ENCODE data around the gene NXN.
"Not testable (repeated sequence)": the region's sequence is repeated elsewhere in the genome, so short reads cannot be mapped to it uniquely, and the experiment has no call there.

The NXN gene

GRCh38 chr17:951325-952132 lies 28.0 kb downstream of the NXN start:
- DNase-seq = no peak

- no peak for DNase-seq
Measured at GRCh38 chr17:949623-950303, 29.8 kb downstream of the NXN start.

- no peak for DNase-seq
Measured at GRCh38 chr17:948284-948852, 31.2 kb downstream of the NXN start.

DNA sequence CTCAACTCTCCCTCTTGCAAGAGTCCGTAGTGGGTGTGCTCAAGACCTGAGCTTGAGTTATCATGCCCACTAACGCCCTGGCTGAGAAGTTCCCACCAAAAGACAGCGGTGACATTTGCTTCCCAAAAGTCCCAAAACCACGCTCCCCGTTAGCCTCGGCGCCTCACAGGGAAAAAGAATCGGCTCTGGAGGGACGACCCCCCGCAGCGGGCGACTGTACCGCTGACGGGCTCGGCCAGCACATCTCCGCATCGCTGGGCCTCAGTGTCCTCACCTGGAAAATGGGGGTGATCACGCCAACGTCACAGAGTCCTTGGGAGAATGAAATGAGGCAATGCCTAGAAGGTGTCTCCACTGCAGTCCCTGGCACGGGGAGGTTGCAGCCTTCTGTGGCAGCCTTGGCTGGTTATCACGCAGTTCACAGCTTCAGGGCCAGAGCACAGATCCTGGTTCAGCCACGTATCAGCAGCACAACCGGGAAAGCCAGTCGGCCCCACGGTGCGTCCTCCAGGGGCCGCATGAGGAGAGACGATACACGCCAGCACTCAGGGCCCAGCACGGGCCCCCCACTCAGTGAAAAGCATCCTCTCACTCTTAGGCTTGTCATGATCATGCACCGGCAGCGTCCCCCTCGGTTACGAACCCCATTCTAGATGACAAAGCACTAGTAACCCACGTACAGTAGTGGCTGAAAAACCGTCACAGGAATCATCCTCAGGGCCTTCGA lies 32.9 kb downstream of the NXN start:
- no peak for DNase-seq

- no peak for DNase-seq
Measured at GRCh38 chr17:945672-946071, 33.9 kb downstream of the NXN start.

- no peak for DNase-seq
Measured at GRCh38 chr17:944266-944826, 35.2 kb downstream of the NXN start.

DNA sequence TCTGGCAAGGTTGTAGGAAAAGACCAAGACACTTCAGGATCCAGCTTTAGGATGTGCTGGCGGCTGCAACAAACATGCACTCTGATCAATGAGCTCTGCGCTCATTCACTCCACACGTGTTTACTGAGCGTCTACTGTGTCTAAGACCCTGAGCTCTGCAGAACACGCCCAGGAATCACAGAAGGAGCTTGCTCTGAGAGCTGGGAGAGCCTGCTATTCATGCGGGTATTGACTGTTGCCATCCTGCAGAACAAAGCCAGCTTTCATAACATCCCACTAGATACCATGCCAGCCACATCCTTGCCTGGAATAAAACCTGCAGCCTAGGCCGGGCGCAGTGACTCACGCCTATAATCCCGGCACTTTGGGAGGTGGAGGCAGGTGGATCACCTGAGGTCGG lies 44.1 kb downstream of the NXN start:
- no peak for DNase-seq

- DNase-seq = no peak
Measured at GRCh38 chr17:933312-934073, 46.1 kb downstream of the NXN start.

- no peak for DNase-seq
Measured at GRCh38 chr17:930258-930657, 49.3 kb downstream of the NXN start.

- no peak for DNase-seq
Measured at GRCh38 chr17:929586-929985, 50.0 kb downstream of the NXN start.

DNA sequence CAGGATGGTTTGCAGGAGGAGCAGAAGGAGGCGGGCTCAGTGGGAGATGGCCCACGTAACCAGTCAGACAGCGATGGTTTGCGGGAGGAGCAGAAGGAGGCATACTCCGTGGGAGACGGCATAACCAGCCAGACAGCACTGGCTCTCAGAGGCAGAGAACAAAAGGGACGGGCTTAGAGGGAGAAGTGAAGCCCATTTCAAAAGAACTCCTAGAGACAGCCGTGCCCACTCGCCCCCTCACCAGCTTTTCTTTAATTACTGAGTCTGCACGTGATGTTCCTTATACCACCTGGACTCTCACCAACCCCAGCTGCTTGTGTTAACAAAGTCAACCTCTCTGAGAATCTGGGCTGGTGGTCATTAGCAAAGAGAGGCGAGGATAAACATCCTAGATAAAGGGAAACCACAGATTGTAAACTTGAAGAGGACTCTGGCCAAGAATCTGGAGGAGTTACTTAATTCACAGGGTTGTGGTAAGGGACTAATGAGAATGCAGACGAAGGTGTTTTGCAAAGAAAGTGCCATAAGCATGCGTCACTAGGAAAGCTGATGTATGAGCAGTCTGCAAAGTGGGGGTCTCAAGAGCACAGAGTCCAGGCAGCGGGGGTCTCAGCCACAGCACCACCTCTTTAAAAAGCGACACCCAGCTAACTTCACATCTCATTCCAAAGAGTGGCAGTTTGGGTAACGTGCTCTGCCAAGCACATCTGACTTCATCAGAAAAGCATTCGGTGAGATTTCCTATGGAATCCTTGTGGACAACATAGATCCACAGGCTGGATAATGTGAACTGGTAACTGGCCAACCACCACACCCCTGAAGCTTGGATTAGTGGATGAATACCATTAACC lies 51.7 kb downstream of the NXN start:
- no peak for DNase-seq

GRCh38 chr17:925817-926216 lies 53.8 kb downstream of the NXN start:
- no peak for DNase-seq

DNA sequence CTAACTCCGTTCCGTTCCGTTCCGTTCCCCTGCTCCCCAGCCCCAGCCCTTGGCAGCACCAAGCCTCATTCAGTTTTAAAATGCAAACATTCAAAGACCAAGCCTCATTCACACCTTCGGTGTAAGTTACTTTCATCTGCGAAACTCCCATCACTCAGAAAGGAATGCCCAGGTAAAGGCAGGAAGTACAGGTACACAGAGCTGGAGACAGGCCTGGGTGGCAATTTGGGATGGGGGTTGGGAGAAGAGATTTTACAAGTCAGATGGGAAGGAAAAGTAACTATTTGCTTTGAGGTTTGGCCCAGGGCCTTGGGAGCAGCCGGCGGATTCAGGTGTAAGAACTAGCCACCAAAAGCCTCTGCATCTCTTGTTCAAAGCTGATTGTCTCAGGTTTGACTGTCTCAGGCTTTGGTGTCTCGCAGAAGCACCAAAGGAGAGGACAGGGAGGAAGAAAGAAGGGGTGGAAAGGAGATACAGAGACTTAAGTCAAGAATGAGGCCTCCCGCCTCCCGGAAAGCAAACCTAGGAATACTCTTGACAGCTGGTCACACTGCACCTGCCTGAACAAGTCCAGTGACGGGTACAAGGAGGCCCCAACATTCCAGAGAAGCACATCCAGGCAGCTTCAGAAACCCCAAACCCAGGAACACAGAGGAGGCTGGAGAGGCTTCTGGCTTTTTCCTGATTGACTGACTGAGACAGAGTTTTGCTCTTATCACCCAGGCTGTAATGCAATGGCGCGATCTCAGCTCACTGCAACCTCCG lies 54.7 kb downstream of the NXN start:
- DNase-seq = no peak

DNA sequence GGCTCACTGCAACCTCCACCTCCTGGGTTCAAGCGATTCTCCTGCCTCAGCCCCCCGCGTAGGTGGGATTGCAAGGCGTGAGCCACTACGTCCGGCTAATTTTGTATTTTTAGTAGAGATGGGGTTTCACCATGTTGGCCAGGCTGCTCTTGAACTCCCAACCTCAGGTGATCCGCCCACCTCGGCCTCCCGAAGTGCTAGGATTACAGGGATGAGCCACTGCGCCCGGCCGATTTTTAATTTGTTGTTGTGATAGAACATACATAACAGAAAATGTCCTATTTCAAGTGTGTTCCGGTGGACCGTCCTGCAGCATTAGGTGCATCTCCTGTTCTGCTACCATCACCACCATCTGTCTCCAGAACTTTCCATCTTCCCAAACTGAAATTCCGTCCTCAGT lies 55.3 kb downstream of the NXN start:
- not testable (repeated sequence) for DNase-seq

DNA sequence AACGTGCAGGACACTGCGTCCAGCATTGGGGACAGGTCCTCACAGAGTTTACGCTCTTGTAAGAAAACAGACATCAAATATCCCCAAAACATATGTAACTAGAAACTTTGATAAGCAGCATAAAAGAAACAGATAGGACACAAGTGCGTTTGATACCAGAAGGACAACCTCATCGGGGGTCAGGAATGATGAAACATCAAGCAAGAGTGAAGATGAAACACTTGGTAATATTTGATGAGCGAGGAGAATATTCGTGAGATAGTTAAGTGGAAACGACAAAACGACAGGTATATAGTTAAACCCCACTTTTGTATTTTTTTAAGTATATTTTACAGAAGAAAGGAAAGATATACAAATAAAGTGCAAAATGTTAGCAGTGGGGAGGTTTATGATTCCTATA lies 55.9 kb downstream of the NXN start:
- DNase-seq = no peak

DNA sequence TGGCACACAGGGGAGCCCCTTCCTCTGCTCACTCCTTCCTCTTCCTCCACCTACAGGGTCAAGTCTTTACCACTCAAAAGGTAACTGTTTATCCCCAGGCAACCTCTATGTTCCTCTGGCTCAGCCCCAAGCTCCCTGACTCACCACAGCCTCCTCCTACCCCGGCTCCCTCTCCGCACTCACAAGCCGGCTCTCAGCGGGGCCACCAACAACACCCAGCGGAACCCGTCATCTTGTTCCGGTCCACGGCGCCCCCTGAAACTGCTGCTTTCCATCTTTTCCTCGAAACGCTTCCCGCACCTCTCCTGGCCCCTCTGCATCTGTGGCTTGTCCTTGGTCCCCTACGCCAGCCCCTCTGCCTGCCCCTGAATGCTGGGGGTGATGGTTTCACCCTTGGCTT lies 58.4 kb downstream of the NXN start:
- no peak for DNase-seq

- no peak for DNase-seq
Measured at GRCh38 chr17:920190-920589, 59.4 kb downstream of the NXN start.

DNA sequence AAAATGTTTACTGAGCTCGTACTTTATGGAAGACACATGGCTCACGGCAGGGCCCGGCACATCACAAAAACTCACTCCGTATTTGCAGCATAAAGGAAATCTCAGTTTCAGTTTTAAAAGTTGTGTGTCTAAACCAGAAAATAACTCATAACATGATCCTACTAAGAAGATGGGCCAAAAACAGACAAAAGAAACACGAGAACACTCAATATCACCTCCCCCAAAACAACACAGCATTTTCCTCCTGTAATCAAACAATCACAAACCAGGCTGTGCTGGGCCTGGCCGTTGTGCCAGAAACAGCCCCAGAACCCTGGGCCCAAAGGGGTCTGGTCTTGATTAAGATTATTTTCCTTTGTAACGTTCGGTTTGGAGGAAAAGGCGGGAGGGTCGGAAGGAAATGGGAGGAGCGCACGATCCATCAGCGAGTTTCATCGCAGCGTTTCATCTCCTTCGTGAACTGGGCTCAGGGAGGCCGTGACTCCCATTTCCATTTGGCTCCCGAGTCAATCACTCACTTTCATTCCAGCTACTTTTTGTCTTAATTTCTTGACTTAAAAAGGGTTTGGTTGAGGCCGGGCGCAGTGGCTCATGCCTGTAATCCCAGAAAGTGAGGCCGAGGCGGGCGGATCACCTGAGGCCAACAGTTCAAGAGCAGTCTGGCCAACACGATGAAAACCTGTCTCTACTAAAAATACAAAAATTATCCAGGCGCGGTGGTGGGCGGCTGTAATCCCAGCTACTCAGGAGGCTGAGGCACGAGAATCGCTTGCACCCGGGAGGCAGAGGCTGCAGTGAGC lies 61.4 kb downstream of the NXN start:
- no peak for DNase-seq

- no peak for DNase-seq
Measured at GRCh38 chr17:917391-917811, 62.2 kb downstream of the NXN start.

DNA sequence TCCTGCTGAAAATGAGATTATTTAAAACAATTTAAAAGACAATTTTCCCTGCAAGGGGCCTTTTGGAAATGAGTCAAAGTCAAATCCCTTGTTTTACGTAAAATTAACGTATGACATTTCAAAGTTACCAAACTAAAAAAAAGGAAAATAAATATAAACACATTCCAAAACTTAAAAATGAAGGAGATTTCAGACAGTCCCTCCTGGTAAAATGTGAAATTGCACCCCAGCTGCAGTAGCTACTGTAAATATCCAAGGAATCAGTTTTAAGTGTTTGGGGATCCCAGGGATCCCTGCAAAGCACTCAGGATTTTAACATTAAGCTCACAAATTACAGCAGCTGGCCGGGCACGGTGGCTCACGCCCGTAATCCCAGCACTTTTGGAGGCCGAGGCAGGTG lies 63.3 kb downstream of the NXN start:
- no peak for DNase-seq
